Fibroblast of the conjunctiva (primary cell): ENCODE measurements around the gene RTRAF.

Experiments used
- DNase-seq: peaks from one replicate; pipeline ENCODE4 v3.0.0-alpha.2; 2010; ENCODE audit warnings: low read depth

Gene RTRAF

DNA sequence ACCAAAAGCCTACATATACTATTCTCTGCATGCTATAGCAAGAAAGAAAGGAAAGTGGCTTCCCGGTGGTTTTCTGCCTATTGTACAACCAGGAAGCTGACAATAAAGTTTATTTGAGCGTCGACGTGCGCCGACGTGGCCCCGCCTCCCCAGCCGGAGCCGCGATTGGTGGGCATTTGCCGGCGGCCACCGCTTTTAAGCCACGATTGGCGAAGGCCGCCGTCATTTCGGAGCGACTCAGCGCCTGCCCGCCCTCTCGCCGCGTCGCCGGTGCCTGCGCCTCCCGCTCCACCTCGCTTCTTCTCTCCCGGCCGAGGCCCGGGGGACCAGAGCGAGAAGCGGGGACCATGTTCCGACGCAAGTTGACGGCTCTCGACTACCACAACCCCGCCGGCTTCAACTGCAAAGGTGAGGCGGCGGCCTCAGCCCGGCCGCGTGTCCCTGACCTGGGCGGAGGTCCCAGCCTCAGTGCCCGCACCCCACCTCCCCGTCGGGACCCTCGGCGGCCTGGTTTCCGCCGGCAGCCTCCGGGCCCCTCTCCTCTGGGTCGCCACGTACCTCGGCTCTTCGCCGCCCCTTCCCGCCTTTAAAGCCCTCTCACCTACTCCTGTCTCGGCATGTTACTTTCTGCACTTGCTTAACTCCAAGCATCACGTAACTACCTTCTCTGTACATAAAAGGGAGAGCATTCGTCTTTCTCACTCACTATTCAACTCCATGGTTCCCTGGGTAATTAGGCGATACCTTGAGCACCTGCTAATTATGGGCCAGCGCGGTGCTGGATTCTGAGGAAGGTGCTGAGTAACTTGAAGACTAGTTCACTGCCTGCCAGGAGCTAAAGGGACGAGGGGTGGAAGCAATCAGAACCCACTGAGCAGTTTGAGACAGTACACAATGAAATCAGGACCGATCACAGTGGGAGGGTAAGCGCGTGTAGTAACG lies at the start of gene RTRAF:
Gene RTRAF, plus strand, starts transcription at position 254 of the 942 bp plus-strand sequence. Its CDS starts 94 bp downstream, at position 348.
- peak; percentile 86 for DNase-seq

DNA sequence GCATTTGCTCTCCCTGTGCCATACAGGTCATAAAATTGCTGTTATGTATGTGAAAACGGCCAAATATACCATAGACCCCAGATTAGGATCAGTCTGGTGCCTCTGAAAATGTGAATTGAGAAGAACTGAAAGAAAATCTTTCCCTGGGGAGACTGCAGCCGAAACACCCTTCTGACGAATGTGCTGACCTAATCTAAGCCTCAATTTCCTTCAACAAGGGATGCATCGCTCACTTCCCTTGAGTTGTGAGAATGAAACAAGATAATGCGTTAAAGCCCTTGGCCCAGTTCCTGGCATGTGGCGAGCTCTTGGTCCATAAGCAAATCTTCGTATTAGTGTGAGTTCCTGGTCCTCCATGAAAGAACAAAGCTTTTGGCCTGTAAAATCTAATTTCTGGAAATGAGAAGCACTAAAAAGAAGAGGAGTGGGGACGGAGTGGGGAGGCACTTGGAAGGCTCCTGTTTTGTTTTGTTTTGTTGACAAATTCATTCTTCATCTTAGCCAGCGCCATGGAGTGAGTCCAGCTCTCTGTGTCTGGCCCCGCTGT lies 49.5 kb upstream of the RTRAF start:
- peak; percentile 9 for DNase-seq

DNA sequence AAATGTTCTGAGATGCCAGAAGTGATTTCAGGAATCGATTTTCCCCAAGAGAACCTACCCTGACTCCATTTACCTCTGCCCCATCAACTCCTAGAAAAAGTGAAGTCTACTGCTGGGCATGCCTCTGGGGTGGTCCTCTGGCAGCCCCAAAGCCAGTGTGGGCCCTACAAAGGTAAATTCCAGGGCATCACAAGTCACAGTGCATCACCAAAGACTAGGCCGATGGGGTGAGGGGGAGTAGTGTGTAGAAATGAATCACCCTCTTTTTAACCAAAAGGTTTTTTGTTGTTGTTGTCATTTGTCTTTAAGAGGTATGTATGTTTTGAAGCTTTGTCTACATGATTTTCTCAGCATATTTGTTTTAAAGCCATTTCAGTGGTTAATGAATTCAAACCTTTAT lies 46.4 kb upstream of the RTRAF start:
- no peak for DNase-seq

DNA sequence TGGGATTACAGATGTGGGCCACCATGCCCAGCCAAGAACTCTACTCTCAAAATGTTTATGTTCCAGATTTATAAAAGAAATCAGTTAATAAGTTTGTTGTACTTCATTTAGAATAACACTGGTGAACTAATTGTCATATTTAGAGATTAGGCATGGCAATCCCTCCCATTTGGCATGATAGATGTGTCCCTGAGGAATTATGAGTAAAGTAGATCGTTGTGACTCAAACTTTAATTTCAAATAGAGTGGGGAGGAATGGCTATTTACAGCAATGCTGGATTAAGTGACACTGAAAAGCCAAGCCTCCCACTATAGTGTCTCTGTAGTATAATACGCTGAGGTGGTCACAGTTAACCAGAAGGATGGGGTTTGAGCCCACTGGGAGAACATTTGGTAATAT lies 39.3 kb upstream of the RTRAF start:
- DNase-seq, result no peak

DNA sequence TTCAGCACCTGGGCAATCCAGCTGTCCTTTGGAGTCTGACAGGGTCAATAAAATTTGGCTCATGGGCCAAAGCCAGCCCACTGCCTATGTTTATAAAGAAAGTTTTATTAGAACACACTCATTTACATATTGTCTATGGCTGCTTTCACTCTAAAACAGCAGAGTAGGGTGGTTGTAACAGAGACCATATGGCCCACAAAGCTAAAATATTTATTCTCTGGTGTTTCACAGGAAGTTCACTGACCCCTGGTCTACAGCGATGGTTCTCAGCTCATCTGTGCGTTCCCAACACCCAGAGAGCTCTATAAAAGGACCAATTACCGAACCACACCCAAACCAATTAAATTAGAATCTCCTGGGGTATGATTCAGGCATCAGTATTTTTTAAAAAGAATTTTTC lies 37.7 kb upstream of the RTRAF start:
- DNase-seq, result no peak

DNA sequence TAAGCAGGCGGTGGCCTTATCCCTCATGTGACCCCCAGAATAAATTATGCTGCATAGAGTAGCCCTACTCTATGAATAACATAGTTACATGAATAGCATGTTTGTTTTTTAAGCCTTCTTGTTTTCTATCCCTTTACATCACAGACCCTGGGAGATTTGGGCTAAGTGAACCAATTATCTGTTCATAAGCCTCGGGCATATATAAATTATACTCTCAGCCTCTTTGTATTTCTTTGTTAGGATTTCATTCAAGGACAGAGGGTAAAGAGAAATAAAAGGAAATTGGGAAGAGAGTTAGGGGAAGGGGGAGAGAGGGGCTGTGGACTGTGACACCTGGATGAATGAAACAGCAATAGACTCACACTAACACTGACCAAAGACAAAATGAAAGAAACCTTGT lies 35.3 kb upstream of the RTRAF start:
- no peak for DNase-seq

DNA sequence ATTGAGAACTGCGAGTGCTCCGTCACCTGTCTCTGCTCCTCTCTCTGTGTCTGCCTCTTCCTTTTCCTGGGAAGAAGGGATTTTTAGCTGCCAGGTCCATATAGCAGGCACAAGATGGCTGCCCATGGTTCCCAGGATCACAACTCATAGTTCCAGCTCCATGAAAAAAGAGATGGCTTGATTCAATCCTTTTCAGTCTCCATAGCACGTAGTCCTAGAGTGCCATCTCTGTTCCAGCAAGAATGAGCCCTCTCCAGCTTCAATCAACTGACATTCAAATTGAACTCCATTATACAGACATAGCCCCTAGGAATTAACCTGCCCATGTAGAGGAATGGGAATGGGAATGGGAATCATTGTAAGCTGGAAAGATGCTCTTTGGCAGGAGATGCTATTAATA lies 34.7 kb upstream of the RTRAF start:
- DNase-seq, result no peak

DNA sequence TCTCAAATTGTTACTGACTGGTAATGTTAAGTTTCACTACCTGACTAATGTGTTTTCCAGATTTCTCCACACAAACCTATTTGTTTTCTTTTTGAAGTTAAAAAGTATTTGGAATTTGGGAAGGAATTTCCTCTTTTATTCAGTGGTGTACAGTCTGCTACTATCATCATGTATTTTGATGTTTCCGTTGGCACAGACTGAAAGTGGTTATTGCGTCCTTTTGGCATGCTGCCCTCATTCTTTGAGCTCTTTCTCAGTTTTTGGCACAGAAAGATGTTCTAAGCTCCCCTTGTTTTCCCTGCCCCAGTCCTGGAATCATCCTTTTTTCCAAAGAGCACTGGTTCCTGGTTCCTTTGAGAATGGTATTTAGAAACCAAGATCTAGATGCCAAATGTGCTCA lies 31.4 kb upstream of the RTRAF start:
- DNase-seq, result peak; percentile 30

DNA sequence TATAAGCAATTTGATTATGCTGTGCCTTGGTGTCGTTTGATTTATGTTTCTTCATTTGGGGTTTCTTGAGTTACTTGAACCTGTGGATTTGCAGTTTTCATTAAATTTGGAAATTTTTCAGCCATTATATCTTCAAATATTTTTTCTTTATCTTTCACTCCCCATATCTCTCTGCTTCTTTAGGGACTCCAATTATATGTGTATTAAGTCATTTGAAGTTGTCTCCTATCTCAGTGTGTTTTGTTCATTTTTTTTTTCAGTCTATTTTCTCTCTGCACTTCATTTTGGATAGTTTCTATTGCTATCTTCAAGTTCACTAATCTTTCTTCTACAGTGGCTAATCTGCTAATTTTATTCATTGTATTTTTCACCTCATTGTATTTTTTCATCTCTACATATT lies 29.4 kb upstream of the RTRAF start:
- DNase-seq, result no peak

DNA sequence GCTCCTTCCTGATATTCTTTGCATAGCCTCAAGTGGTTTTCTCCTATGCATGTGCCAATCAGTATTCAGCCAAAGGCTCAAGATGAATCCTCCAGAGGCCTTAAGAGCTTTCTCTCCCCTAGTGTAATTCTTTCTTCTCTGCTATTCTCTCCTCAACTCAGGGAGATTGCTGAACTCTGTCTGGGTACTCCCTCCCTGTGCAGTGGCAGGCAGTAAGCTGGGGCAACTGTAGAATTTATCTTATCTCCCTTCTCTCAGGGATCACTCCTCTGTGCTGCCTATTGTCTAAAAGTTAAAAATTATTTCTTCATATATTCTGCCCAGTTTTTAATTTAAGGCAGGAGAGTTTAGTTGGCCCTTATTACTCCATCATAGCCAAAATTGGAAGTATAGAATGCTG lies 28.5 kb upstream of the RTRAF start:
- DNase-seq, result no peak

DNA sequence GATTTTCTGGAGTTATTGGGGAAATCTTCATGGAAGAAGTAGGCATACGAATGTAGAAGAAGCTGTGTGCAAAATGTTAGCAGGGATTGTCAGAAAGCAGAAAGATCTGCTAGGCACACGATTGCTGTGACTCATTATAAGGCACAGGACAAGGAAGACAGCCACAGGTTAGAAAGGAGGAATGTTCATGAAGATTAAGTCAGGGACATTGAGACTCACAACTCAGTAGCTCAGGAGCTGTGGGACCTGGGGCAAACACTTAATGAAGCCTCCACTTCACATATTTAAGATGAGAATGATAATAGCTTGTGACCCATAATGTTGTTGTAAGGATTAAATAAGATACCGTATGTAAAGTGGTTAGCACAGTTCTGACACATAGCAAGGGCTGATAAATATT lies 26.6 kb upstream of the RTRAF start:
- no peak for DNase-seq

DNA sequence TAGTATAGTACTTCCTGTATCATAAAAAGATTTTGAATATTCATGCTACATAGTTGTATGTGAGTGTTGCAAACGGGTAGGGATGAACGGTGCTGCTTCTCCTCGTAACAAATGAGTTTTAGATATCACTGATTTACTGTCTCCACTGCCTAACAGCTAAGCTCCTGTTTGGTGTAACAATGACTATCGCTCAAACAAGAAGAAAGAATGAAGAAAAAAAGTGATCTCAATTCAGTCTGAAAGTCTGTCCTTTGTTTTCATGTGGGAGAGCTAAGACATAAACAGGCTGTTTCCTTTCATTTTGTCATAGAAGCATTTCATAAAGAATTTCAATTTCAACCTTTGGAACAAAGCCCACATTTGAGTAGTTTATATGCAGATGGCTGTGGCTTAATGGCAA lies 26.1 kb upstream of the RTRAF start:
- no peak for DNase-seq

DNA sequence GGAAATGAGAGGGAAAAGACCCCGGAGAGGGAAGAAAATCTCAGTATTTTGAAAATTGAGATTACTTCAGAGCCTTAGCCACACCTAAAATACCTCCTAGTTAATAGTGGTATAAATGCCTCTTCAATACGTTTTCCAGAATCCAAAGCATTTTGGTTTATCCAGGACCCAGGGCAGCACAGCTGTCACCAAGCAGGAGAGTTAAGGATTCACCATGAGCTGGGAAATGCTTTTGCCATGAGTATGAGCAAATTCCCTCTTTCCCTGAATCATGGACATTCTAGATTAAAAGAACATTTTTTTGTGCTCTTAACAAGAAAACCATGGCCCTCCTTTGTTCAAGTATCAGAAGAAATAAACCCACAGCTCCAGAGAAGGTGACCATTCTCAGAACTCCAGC lies 21.8 kb upstream of the RTRAF start:
- no peak for DNase-seq

DNA sequence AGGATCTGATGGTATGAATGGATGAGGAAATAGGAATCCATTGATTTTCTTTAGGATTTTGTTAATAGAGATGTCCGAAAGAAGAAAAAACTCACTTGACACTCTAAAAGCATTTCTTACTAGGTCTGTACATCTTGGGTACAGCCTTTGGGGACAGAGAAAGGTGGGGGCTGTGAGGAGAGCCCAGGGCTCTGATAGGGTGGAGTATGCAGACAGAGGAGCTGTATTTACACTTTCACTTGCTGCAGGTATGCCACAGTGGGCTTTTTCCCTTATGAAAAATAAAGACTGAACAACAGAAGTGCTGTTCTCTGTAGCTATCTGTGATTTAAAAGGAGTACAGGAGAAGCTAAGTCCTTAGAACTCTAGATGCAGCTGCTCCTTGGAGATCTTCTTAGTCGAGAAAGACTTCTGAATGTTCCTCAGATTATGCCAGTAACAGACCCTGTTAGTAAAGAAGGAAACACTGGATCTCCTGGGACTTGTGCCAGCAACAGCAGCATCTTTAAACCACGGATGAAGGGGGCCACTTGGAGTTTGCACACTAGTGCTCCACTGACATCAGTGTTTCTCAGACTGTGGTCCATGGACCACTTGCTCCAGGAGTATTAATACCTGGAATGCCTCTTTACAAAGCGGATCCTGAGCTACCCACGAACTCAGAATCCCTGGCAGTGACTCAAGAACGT lies 19.4 kb upstream of the RTRAF start:
- no peak for DNase-seq

DNA sequence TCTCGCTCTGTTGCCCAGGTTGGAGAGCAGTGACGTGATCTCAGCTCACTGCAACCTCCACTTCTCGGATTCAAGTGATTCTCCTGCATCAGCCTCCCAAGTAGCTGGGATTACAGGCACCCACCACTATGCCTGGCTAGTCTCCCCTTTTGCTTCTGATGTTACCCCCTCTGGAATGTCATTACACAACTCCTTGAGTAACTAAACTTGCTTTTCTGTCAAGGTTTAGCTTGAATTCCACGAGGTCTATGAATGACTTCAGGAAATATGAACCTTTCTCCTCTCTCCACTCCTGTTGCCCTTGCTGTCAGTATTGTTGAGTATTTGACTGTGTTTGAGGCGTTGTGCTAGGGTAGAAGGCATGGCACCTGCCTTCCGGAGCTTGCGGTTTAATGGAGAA lies 16.8 kb upstream of the RTRAF start:
- DNase-seq, result no peak

DNA sequence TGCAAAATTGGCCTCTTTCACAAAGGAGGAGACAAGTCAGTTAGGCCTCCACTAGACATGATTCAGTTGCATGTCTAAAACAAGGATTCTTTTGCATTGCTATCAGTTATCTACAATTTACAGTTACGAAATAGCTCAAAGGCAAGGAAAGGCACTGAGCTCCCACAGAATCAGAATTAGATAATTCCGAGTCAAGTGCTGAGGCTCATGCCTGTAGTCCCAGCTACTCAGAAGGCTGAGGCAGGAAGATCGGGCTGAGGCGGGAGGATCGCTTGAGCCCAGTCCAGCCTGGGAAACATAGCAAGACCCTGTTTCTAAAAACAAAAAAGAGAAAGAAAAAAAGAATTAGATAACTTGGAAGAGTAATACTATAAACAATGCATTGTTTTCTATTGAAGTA lies 12.3 kb upstream of the RTRAF start:
- no peak for DNase-seq

DNA sequence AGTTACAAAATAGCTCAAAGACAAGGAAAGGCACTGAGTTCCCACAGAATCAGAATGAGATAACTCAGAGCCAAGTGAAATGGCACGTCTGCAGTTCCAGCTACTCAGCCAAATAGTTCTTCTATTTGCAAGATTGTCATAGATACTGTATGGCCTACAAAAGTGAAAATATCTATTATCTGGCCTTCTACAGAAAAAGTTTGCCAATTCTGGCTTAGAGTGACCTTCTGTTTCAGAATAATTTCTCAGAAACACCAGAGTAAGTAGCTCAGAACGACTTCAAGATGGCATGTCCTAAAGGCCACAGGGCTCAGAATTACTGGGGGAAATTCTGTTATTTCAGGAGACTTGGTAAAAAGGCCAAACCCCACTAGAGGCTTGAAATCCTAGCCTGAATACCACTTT lies 10.7 kb upstream of the RTRAF start:
- no peak for DNase-seq

DNA sequence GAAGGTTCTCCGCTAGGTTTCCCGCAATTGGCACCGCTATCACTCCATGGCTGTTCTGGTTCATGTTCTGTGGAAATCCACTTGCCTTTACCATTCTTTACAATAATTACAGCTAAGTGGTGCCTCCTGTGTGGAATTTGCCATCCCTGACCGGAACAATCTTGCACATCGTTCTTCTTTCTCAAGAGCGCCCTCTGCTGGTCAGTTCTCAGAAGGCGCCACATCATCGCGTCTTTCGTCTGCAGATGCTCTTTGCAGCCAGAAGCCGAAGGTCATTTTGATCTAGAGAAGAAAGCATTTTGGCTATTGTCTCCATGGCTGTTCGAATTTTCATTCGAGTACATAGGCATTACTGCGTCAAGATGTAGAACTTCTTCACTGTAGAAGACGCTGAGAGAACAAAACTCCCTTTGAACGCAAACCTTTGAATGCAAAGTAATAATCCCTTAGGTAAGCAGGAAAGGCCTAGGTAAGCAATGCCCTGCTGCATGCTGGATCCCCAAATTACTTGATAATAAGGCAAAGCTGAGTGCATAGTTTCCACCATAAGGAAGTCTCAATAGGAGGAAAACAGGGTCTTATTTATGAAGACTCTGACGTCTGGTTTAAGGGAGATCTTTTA lies 10.1 kb upstream of the RTRAF start:
- peak; percentile 72 for DNase-seq

DNA sequence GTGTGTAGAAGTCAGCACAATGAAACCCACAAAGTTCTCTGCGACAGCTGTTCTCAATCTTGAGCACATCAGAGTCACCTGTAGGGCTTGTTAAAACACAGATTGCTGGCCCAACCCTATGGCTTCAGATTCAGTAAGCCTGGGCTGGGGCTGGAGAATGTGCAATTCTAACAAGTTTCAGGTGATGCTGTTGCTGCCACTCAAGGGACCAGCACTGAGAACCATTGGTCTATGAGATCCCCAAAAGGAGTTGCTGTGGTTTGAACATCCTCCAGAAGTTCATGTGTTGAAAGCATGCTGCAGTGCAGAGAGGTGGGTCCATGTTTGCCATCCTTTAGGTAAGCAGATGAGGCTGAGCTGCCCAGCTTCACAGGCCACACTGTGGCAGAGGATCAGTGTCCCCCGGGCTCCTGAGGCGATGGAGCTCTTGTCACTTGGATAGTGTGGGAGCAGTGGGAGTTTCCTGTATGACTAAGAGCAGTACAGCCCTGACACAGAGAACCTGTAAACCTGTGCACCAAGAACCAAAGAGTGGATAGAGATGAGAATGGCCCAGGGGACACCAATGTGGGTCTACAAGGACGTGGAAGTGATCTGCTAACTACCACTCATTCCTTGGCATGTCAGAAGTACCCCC lies 8.0 kb upstream of the RTRAF start:
- DNase-seq, result no peak

DNA sequence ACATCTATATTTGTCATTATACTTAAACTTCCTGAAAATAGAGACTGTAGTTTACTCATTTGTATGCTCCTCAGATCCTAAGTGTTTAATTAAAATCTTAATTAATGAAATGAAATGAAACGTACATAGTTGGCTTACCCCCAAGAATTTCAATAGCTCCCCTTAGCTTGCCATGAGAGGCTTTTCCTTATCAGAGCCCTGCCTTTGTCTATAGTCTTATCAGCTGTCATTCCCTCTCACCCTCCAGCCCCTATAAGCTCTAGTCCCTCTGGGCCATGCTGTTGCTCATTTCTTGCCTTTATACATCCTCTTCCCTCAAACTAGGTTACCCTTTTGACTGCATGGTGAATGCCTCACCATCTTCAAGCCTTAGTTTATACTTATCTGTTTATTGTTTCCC lies 1.1 kb upstream of the RTRAF start:
- DNase-seq, result no peak

DNA sequence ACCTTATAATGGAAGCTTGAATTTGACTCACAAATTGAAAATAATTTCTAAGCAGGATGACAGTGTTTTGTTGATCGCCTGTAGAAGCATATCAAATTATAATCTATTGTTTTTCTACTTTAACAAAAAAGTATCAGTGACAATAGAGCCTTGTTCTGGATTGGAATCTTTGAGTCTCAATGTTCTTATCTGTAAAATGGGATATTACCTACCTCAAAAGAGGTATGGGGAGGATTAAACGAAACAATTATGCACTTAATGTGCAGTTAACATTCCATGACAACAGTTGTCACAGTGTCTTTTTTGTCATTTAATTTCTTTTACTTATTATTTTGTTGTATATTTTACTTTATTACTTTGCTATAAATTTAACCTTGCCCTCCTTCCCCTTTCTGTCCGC lies 1.1 kb downstream of the RTRAF start:
- no peak for DNase-seq

DNA sequence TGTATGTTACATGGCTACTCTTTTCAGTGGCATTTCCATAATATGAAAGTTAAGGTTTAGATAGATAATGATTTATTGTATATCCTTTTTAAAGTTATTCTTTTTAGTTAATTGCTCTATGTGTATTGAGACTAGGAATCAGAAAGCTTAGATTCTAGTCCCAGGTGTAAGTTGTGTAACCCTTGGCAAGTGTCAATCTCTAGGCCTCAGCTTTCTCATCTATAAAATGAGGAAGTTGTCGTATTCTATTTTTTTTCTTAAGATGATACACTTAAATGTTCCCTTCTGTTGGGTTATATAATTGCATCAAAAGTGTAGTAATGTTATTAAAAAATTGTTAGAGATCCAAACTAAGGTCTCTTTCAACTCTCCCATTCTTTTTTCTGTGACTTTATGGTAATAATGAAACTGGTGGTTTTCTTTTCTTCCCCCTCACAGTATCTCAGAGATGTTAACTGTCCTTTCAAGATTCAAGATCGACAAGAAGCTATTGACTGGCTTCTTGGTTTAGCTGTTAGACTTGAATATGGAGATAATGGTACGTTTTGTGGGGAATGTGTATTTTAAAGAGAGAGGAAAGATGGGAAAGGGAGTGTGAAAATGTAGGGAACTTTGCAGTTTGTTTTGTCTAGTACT lies 4.1 kb downstream of the RTRAF start:
- no peak for DNase-seq
